Measurements from ENCODE around the gene TRABD.

TRABD gene

DNA sequence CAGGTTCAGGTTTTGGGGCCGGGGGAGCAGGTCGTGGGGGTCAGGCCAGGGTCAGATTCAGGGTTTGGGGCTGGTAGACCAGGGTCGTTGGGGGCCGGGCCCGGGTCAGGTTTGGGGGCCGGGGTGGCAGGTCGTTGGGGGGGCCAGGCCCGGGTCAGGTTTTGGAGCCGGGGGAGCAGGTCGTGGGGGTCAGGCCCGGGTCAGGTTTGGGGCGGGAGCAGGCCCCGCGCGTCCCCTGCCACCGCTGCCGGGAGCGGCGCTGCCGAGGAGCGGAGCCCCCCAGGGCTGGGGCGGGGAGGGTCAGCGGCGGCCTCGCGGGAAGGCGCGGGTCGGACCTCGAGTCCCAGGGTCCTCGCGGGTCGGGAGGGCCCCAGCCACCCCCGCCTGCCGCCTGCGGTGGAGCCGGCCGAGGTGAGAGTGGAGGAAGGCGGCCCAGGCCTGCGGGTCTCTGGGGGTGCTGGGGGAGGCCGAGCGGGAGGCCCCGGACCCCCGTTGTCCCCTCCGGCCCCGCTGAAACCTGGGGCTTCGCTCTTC, 535 bp downstream of the TRABD start:
- TF ChIP-seq GATA3 (IDR thresholded peaks at IDR 0.05; ENCODE audit: low read depth, low read length) (no peak), GATA2 (IDR thresholded peaks at IDR 0.05; ENCODE audit: low read depth, low read length) (no peak)

DNA sequence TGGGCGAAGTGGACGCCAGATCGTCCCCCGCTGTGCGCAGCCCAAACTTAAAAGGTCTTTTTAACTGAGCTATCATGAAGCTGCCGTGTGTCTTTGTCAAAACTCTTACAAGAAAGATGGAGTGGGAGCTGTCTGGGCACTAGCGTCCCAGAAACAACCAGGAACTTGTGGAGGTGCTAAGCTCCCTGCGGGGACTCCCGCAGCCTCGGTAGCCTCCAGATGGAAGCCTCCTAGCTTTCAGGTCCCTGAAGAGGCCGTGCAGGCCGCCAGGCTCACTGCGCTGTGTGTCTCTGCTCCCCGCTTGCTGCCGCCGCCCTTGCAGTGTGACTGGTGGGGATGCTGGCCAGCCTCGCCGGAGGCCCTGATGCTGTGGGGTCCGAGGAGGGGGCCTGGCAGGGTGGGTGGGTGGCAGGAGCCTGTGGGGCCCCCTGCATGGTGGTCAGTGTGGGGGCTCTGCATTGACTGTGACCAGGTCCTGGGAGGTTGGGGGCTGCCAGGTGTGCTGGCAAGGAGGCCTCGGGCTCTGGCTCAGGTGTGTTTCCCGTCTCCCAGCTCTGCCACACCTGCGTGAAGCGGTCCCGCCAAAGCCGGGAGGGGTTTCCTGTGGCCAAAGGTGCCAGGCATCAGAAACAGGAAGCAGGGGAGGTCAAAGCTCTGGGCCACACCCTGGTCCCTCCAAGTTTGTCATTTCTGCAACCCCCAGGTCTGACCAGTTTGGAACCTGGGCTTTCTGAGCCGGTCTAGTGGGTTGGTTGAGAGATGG, 1.2 kb downstream of the TRABD start:
- TF ChIP-seq GATA2 (IDR thresholded peaks at IDR 0.05; ENCODE audit: low read depth, low read length) (no peak), GATA3 (IDR thresholded peaks at IDR 0.05; ENCODE audit: low read depth, low read length) (no peak)

DNA sequence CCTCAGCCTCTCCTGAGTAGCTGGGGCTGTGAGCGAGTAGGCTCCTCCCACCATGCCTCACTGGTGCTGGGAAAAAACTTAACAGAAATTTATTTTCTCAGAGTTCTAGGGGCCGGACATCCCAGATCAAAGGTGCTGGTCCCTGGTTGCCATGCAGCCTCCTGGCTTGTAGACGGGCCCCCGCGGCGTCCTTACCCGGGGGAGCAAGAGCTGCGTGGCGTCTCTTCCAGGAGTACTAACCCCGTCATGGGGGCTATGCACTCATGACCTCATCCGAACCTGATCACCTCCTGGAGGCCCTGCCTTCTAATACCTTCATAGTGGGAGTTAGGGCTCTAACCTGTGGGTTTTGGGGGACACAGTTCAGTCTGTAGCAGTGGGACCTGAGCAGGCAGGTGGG, 2.6 kb downstream of the TRABD start:
- no peak for TF ChIP-seq GATA2 (IDR thresholded peaks at IDR 0.05; ENCODE audit: low read depth, low read length)
- no peak for TF ChIP-seq GATA3 (IDR thresholded peaks at IDR 0.05; ENCODE audit: low read depth, low read length)

DNA sequence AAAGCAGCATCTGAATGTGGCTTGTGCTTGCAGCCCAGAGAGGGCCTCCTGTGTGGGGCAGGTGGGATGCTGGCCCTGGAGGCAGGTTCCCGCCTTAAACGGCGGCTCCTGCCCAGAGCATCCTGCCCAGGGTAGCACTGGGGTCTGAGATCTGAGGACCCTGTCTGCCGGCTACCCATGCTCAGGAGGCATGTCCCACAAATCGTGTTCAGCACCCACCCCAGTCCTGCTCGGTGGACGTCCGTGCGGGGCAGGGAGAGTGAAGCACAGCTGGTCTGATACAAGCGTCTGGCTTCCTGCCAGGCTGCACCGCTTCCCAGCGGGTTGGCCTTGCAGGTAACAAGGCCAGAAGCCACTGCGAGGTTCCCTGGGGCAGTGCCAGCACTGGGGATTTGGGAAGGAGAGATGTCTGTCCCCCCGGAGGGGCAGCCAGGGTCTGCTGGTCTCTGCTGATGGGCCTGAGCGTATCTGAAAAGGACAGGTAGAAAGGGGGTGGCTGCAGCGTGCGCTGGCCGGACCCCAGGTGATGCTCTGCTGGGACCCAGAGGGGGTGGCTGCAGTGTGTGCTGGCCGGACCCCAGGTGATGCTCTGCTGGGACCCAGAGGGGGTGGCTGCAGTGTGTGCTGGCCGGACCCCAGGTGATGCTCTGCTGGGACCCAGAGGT, 3.6 kb downstream of the TRABD start:
- TF ChIP-seq GATA3 (IDR thresholded peaks at IDR 0.05; ENCODE audit: low read depth, low read length) (no peak), GATA2 (IDR thresholded peaks at IDR 0.05; ENCODE audit: low read depth, low read length) (no peak)

DNA sequence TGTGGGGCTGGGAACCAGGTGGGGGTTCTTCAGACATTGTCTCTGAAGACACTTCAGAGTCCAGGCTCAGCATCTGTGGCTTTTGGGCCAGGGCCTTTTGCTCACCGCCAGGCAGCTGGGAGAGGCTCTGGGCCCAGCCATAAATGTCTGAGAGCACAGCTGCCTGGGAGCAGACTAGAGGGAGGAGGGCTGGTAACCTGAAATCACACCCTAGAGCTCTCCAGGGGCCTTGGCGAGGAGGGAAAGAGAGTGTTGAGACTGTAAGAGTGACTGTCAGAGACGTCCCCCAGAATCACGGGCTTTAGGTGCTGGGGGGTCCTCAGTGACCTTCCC, 4.1 kb downstream of the TRABD start:
- TF ChIP-seq GATA3 (IDR thresholded peaks at IDR 0.05; ENCODE audit: low read depth, low read length) = no peak
- no peak for TF ChIP-seq GATA2 (IDR thresholded peaks at IDR 0.05; ENCODE audit: low read depth, low read length)

DNA sequence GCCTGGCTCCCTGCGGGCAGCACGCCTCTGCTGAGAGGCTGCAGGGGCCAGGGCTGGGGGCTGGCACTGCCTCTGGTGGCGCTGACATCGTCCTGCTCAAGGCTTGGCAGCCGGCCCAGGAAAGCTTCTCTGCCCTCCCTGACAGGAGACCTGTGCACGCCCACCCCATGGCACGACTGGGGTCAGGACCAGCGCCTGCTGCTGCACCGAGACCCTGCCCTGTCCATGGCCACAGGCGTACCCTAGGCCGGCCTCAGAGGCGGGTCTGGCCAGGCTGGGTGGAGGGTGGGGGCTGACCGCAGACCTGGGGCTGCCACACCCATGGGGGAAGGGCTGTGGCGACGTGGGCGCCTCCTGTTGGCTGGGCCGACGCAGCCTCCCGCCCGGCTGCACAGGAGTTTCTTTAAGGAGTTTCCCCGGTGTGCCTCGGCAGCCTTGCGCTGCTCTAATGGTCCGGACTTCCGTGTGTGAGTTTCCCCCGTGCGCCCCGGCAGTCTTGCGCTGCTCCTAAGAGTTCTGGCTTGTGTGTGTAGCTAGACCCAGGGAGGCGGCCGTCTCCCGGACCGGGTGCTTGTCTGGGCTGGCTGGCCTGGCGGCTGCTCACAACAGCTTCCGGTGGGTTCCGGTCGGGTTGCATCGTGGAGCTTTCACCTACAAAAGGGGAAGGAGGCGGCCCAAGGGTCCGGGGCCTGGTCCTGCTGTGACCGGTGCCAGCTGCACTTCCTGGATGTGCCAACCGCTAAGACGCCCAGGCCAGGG, 4.6 kb downstream of the TRABD start:
- no peak for TF ChIP-seq GATA3 (IDR thresholded peaks at IDR 0.05; ENCODE audit: low read depth, low read length)
- no peak for TF ChIP-seq GATA2 (IDR thresholded peaks at IDR 0.05; ENCODE audit: low read depth, low read length)

DNA sequence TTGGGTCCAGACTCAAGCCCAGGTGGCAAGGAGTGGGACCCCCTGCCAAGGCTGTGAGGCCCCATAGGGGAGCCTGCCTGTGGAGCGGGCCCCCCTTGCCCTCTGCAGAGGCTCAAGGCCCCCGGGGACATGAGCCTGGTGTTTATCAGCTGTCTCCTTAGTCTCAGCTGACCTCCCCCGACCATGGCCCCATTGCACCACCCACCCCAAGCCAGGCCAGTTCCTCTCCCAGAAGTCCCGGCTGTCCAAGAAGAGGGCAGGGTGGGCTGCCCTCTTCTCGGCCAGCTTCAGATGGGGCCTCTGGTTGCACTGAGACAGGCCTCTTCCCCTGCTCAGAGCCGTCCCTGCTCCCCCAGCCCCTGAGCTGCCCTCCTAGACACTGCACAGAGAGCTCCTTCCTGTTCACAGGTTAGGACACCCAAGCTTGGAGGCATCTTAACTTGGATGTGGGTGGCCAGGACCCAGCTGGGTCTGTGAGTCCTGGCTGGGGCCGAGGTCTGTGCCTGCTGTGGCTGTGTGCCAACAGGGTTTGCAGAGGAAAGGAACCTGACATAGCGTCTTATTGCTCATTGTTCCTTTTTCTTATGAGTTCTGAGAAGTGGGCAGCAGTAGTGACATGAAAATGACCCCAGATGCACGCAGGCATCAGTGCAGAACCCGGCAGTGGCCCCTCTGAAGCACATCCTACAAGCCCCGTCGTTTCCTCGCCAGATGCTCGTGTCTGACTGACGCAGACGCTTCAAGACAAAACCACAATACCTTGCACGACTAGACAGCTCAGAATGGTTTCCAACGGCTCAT, 5.4 kb downstream of the TRABD start:
- TF ChIP-seq GATA2 (IDR thresholded peaks at IDR 0.05; ENCODE audit: low read depth, low read length) = no peak
- TF ChIP-seq GATA3 (IDR thresholded peaks at IDR 0.05; ENCODE audit: low read depth, low read length) = no peak

DNA sequence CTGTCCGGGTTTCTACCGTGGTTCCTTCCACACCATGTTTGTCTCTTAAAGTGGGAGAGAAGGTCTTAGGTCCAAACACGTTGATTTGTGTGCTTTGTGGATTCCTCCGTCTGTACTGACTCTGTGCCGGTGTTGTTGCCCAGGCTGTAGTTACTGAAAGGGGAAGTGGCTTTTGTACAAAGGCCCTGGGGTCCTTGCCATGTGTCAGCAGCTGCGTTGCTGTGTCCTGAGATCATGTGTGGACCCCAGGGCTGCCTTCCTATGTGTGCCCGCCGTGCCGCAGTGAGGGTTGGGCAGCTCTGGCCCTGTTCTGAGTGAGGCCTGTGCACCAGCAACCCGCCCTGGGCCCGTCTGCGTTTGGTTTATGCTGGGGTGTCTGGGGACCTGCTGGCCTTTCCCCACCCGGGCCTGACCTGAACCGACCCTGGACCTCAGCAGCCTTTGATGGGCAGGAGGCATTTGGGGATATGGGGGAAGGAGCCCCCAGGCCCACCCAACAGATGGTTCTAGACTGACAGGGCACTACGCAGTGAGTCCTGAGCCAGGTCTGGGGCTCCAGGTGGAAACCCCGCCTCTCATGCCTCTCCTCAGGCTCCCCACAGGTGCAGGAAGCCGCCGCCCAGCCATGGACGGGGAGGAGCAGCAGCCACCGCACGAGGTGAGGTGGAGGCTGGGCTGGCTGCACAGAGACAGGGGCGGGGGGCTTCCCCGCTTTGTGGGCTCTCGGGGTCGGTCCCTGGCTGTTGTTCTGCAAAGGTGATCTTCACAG, 6.9 kb downstream of the TRABD start:
- TF ChIP-seq GATA2 (IDR thresholded peaks at IDR 0.05; ENCODE audit: low read depth, low read length) (no peak), GATA3 (IDR thresholded peaks at IDR 0.05; ENCODE audit: low read depth, low read length) (no peak)

DNA sequence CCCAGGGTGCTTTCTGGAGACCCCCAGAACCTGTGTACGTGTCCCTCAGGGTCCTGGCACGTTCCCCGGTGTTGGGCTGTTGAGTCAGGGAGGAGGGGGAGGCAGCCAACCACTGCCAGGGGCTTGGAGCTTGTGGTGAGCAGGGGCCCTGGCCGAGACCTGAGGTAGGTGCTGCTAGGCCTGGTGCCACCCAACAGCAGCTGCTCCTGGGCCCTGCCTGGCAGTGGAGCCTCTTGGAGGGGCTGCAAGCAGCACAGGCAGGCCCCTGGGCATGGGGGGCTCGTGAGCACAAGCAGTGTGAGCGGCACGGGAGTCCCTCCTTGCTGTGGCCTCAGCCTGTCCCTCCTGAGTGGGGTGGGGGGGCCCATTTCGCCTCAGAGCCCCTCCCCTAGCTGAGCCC, 7.9 kb downstream of the TRABD start:
- TF ChIP-seq GATA2 (IDR thresholded peaks at IDR 0.05; ENCODE audit: low read depth, low read length) = no peak
- TF ChIP-seq GATA3 (IDR thresholded peaks at IDR 0.05; ENCODE audit: low read depth, low read length) = no peak

DNA sequence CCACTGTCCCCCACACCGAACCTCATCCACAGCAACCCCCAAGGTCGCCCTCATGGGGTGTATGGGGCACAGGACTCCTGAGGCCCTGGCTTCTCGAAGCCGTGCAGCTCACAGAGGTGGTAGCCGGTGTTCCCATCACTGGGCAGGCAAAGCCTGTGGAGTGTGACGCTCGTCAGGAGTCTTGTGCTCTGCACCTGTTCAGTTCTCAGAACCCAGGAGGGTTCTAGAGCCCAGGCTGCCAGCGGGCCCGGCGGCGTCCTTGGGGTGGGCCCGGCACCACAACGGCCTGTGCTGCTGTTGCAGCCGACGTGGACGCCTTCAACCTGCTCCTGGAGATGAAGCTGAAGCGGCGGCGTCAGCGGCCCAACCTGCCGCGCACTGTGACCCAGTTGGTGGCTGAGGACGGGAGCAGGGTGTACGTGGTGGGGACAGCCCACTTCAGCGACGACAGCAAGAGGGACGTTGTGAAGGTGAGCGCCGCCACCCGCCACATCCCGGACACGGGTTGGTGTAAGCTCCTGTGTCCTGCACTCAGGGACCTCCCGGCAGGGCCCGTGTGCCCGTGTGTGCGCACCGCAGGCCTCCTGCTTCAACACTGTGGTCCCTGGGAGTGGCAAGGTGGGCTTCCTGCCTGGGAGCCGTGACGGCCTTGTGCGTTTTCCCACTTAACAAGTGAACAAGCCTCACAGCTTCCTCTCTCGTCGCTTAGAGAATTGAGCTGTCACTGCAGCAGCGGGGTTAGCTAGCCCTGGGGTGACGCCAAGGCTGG, 8.5 kb downstream of the TRABD start:
- TF ChIP-seq GATA3 (IDR thresholded peaks at IDR 0.05; ENCODE audit: low read depth, low read length) = no peak
- no peak for TF ChIP-seq GATA2 (IDR thresholded peaks at IDR 0.05; ENCODE audit: low read depth, low read length)

DNA sequence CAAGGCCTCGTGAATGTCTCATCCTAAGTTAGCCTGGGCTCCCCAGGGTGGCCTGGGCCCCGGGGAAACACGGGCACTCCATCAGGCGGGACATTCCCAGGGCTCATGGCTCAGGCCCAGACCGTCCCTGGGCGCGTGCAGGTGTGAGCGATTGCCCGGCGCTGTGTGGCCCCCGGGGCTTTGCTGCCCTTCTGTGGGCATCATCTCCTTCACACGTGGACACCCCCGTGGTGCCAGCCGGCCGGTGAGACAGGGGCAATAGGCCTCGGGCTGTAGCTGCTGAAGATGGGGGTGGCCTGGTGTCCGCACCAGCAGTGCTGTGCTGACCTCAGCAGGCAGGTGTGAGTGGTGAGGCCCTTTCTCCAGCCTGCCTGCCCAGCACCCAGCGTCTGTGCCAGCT, 10.5 kb downstream of the TRABD start:
- no peak for TF ChIP-seq GATA3 (IDR thresholded peaks at IDR 0.05; ENCODE audit: low read depth, low read length)
- TF ChIP-seq GATA2 (IDR thresholded peaks at IDR 0.05; ENCODE audit: low read depth, low read length) = no peak

DNA sequence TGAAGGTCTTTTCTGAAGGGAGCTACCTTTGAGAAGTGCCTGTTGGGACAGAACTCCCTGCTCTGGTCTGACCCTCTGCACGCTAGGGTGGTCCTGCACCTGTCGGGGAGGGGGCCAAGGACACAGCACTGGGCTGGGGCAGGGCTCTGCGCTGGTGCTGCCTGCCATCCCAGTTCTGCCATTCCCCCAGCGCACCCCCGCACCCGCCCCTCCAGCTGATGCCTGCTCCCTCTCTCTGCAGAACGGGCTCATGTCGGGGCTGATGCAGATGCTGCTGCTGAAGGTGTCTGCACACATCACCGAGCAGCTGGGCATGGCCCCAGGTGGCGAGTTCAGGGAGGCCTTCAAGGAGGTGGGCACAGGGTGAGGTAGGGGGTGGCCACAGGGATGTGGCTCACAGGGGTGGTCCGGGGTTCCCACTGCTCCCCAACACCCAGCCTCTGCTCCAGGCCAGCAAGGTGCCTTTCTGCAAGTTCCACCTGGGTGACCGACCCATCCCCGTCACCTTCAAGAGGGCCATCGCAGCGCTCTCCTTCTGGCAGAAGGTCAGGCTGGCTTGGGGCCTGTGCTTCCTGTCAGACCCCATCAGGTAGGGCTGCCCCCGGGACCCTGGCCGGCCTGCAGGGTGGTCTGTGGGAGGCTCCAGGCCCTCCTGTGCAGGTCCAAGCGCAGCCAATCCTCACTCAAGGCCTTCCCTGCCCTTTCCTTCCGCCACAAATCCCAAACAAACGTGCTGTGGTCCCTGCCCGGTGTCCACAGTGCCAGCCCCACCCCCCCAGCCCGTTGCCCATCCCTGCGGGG, 11.5 kb downstream of the TRABD start:
- no peak for TF ChIP-seq GATA3 (IDR thresholded peaks at IDR 0.05; ENCODE audit: low read depth, low read length)
- no peak for TF ChIP-seq GATA2 (IDR thresholded peaks at IDR 0.05; ENCODE audit: low read depth, low read length)

All from SH-SY5Y (cell line).